Psoas muscle (tissue), 8 donors: Measurements from ENCODE around the gene MRPS18A. TPM values are rescaled to one million over a fixed set of nuclear protein-coding genes. Genes with fewer than 3 reads are reported as not detected.
A peak's percentile ranks its signal among the peaks of the same experiment; 100 is the strongest.

Source experiments
- ATAC-seq, 4 donors: fragments of 200-7000 bp; cut with Tn5 transposase; one replicate each; pipeline ENCODE4 v1.9.1; 2020; ENCODE audit warnings: moderate library complexity in 3 of 4, mild to moderate bottlenecking in 2 of 4
- DNase-seq, 2 donors: peaks; one replicate each; pipeline ENCODE4 v3.0.0-alpha.2; 2020
- H3K27ac ChIP-seq: fragments of 200-600 bp; one replicate; pipeline ENCODE4 v1.8.0; 2022
- H3K27me3 ChIP-seq, 3 donors: fragments of 200-600 bp in 1 of 3; one replicate each; pipeline versions ENCODE4 v1.6.1 to v1.8.0; 2013 to 2022; ENCODE audit warnings: low read length in 2 of 3, mild to moderate bottlenecking in 2 of 3, moderate library complexity in 1 of 3; ENCODE audit not compliant: insufficient read depth in 3 of 3
- H3K36me3 ChIP-seq, 2 donors: fragments of 200-600 bp in 1 of 2; one replicate each; pipeline versions ENCODE4 v1.6.1 to v1.8.0; 2013 to 2022; ENCODE audit warnings: low read depth in 1 of 2, mild to moderate bottlenecking in 1 of 2, moderate library complexity in 1 of 2; ENCODE audit not compliant: insufficient read depth in 1 of 2
- H3K4me1 ChIP-seq: fragments of 200-600 bp; one replicate; pipeline ENCODE4 v1.8.0; 2022
- H3K4me3 ChIP-seq: fragments of 200-600 bp; one replicate; pipeline ENCODE4 v1.8.0; 2022; ENCODE audit warnings: mild to moderate bottlenecking
- H3K9me3 ChIP-seq: fragments of 200-600 bp; one replicate; pipeline ENCODE4 v1.8.0; 2022
- CTCF ChIP-seq: fragments of 200-600 bp; IDR thresholded peaks from one replicate; pipeline ENCODE4 v1.8.0; 2022; ENCODE audit warnings: antibody characterized with exemption
- WGBS, 3 donors: extraction: QIAGEN DNeasy Blood & Tissue Kit; methylation state at CpG; one replicate each; pipeline versions ENCODE4 v1.1.6 to v1.1.7; 2013; 5-methylcytosine and 5-hydroxymethylcytosine counted together
- intact Hi-C, 2 donors: fragments of 100-400 bp; cut with DNase I; formaldehyde crosslinking; loops; one replicate each; pipeline versions ENCODE4 v1.11.0 to v1.14.2; 2022
- polyA plus RNA-seq, 3 donors: library from polyadenylated mRNA; stranded (reverse); fragments of 200-250 nt; gene quantifications; one replicate each; pipeline ENCODE4 v1.2.3, GENCODE V29; 2013
- total RNA-seq, 4 donors: library from RNA; stranded (reverse); fragmentation: NEBNext Ultra II Directional in 2 of 4; extraction: Animal tissue kit (Norgen Biotek cat#: 25700) in 2 of 4; gene quantifications; one replicate each; pipeline versions ENCODE4 v1.2.1 to v1.2.4, GENCODE V29; 2021 to 2023
- donor health status: healthy with polysubstance abuse.
- donor health status: DM: no; HTN: no; CAD: no; lungs with moderate emphysema.
- donor health status: Bipolar disorder and iron deficiency.
- donor health status: healthy.
- donor health status: DM: yes; HTN: yes; CAD: no.
- donor health status: DM: no; HTN: no; CAD: no.
- donor health status: DM: no; HTN: no; CAD: no.
- donor health status: DM: yes; HTN: yes; CAD: no.

The MRPS18A gene
- total and polyA plus RNA-seq, 7 donors = 64.1 to 152 (median 131) TPM

GRCh38 chr6:43707269-43707668 is 19.7 kb upstream of the MRPS18A start:
- no peaks in the 10 kb centered on the region for H3K9me3 ChIP-seq
- H3K4me1 ChIP-seq = peaks cover 7% of the 10 kb centered on the region
- H3K36me3 ChIP-seq = no peaks in the 10 kb centered on the region
- ATAC-seq (no peak), DNase-seq (no peak)
- H3K4me3 ChIP-seq = no peak overlapping the region
- no peak overlapping the region for H3K27ac ChIP-seq
- no peaks in the 10 kb centered on the region for H3K27me3 ChIP-seq
- 90 to 95% (median 94%) methylated on average over 7 of the region's 7 CpGs for WGBS, 3 donors
- intact Hi-C loops = loop anchor here in 1 of 2 donors (5.0 kb wide), 1 partner anchor 40 kb away; no protein-coding TSS in a partner anchor
- TF ChIP-seq CTCF = no peak

- WGBS, 3 donors = 69 to 76% (median 76%) methylated on average over 8 of the region's 8 CpGs
- intact Hi-C loops = loop anchor here in 1 of 2 donors (5.0 kb wide), 1 partner anchor 39 kb away; no protein-coding TSS in a partner anchor
- DNase-seq (no peak), ATAC-seq (no peak)
- no peaks in the 10 kb centered on the region for H3K9me3 ChIP-seq
- no peak overlapping the region for H3K27ac ChIP-seq
- no peak for TF ChIP-seq CTCF
- no peaks in the 10 kb centered on the region for H3K27me3 ChIP-seq
- no peak overlapping the region for H3K4me3 ChIP-seq
- H3K4me1 ChIP-seq = peaks cover 12% of the 10 kb centered on the region
- H3K36me3 ChIP-seq = no peaks in the 10 kb centered on the region
Measured at GRCh38 chr6:43706788-43707187, 19.2 kb upstream of the MRPS18A start.

GRCh38 chr6:43705996-43706395 is 18.4 kb upstream of the MRPS18A start:
- WGBS, 3 donors = 46 to 56% (median 47%) methylated on average over 3 of the region's 3 CpGs
- intact Hi-C loops = loop anchor here in 1 of 2 donors (5.0 kb wide), 1 partner anchor 39 kb away; no protein-coding TSS in a partner anchor
- H3K27me3 ChIP-seq = no peaks in the 10 kb centered on the region
- DNase-seq (no peak), ATAC-seq (no peak)
- H3K36me3 ChIP-seq = no peaks in the 10 kb centered on the region
- H3K9me3 ChIP-seq = no peaks in the 10 kb centered on the region
- no peak overlapping the region for H3K4me3 ChIP-seq
- no peak for TF ChIP-seq CTCF
- H3K4me1 ChIP-seq = peaks cover 16% of the 10 kb centered on the region
- H3K27ac ChIP-seq = no peak overlapping the region

- Histone ChIP-seq H3K27ac (peak overlapping the region; percentile 77), H3K36me3 (no peaks in the 10 kb centered on the region), H3K4me1 (peaks cover 29% of the 10 kb centered on the region), H3K4me3 (no peak overlapping the region), H3K27me3 (no peaks in the 10 kb centered on the region), H3K9me3 (no peaks in the 10 kb centered on the region)
- TF ChIP-seq CTCF = no peak
- intact Hi-C loops = loop anchor here in 1 of 2 donors (5.0 kb wide), 1 partner anchor 64 kb away; no protein-coding TSS in a partner anchor
- ATAC-seq (no peak), DNase-seq (no peak)
- WGBS, 3 donors = 80 to 85% (median 83%) methylated on average over 8 of the region's 8 CpGs
Measured at GRCh38 chr6:43703512-43704429, 16.2 kb upstream of the MRPS18A start.
